ENCODE results near the gene KRT74. TPM values are rescaled to one million over a fixed set of nuclear protein-coding genes. Genes with fewer than 3 reads are reported as not detected.

Gene KRT74
- total RNA-seq, 2 experiments from 2014 or later = not detected

GRCh38 chr12:52525661-52526499 lies 47.8 kb downstream of the KRT74 start:
- peaks cover 8% of the 10 kb centered on the region for H3K4me1 Mint-ChIP-seq
- DNase-seq = peak; percentile 11
- no peaks in the 10 kb centered on the region for H3K9me3 Mint-ChIP-seq
- peaks cover 2% of the 10 kb centered on the region for H3K27me3 Mint-ChIP-seq
- H3K4me3 Mint-ChIP-seq = no peak overlapping the region
- no peak overlapping the region for H3K27ac Mint-ChIP-seq
- ChIA-PET CTCF (no interaction called here), POLR2A (no interaction called here)
- H3K36me3 Mint-ChIP-seq (ENCODE audit: low read depth) = no peaks in the 10 kb centered on the region

- CTCF ChIA-PET = no interaction called here
- DNase-seq = peak; percentile 11
- POLR2A ChIA-PET = no interaction called here
- Mint-ChIP-seq H3K4me3 (no peak overlapping the region), H3K36me3 (ENCODE audit: low read depth) (no peaks in the 10 kb centered on the region), H3K9me3 (no peaks in the 10 kb centered on the region), H3K27me3 (peaks cover 2% of the 10 kb centered on the region), H3K4me1 (peaks cover 8% of the 10 kb centered on the region), H3K27ac (no peak overlapping the region)
Measured at GRCh38 chr12:52524898-52525591, 48.6 kb downstream of the KRT74 start.

GRCh38 chr12:52524241-52524897 lies 49.3 kb downstream of the KRT74 start:
- peak; percentile 8 for DNase-seq
- CTCF ChIA-PET = no interaction called here
- peaks cover 2% of the 10 kb centered on the region for H3K27me3 Mint-ChIP-seq
- H3K27ac Mint-ChIP-seq = no peak overlapping the region
- H3K9me3 Mint-ChIP-seq = no peaks in the 10 kb centered on the region
- peaks cover 8% of the 10 kb centered on the region for H3K4me1 Mint-ChIP-seq
- POLR2A ChIA-PET = no interaction called here
- H3K36me3 Mint-ChIP-seq (ENCODE audit: low read depth) = no peaks in the 10 kb centered on the region
- H3K4me3 Mint-ChIP-seq = no peak overlapping the region

- Mint-ChIP-seq H3K27ac (no peak overlapping the region), H3K36me3 (ENCODE audit: low read depth) (no peaks in the 10 kb centered on the region), H3K4me1 (peaks cover 8% of the 10 kb centered on the region), H3K9me3 (no peaks in the 10 kb centered on the region), H3K27me3 (peaks cover 2% of the 10 kb centered on the region), H3K4me3 (no peak overlapping the region)
- CTCF ChIA-PET = no interaction called here
- peak; percentile 9 for DNase-seq
- POLR2A ChIA-PET = no interaction called here
Measured at GRCh38 chr12:52523824-52524223, 49.8 kb downstream of the KRT74 start.

GRCh38 chr12:52522346-52523011 lies 51.2 kb downstream of the KRT74 start:
- no peak overlapping the region for H3K27ac Mint-ChIP-seq
- ChIA-PET POLR2A (no interaction called here), CTCF (no interaction called here)
- H3K27me3 Mint-ChIP-seq = peaks cover 2% of the 10 kb centered on the region
- peaks cover 8% of the 10 kb centered on the region for H3K4me1 Mint-ChIP-seq
- DNase-seq = peak; percentile 9
- H3K9me3 Mint-ChIP-seq = no peaks in the 10 kb centered on the region
- no peaks in the 10 kb centered on the region for H3K36me3 Mint-ChIP-seq (ENCODE audit: low read depth)
- no peak overlapping the region for H3K4me3 Mint-ChIP-seq

GRCh38 chr12:52521568-52522266 lies 51.9 kb downstream of the KRT74 start:
- peak; percentile 9 for DNase-seq
- H3K9me3 Mint-ChIP-seq = no peaks in the 10 kb centered on the region
- ChIA-PET CTCF (no interaction called here), POLR2A (no interaction called here)
- no peak overlapping the region for H3K27ac Mint-ChIP-seq
- H3K36me3 Mint-ChIP-seq (ENCODE audit: low read depth) = no peaks in the 10 kb centered on the region
- peaks cover 4% of the 10 kb centered on the region for H3K4me1 Mint-ChIP-seq
- H3K4me3 Mint-ChIP-seq = no peak overlapping the region
- H3K27me3 Mint-ChIP-seq = peaks cover 2% of the 10 kb centered on the region

- Mint-ChIP-seq H3K4me3 (no peak overlapping the region), H3K27me3 (peaks cover 2% of the 10 kb centered on the region), H3K36me3 (ENCODE audit: low read depth) (no peaks in the 10 kb centered on the region), H3K27ac (no peak overlapping the region), H3K9me3 (no peaks in the 10 kb centered on the region), H3K4me1 (no peaks in the 10 kb centered on the region)
- ChIA-PET CTCF (no interaction called here), POLR2A (no interaction called here)
- DNase-seq = peak; percentile 2
Measured at GRCh38 chr12:52521175-52521567, 52.5 kb downstream of the KRT74 start.

- Mint-ChIP-seq H3K9me3 (no peaks in the 10 kb centered on the region), H3K36me3 (ENCODE audit: low read depth) (no peaks in the 10 kb centered on the region), H3K27me3 (peaks cover 2% of the 10 kb centered on the region), H3K4me1 (no peaks in the 10 kb centered on the region), H3K27ac (no peak within 1 kb of the TSS), H3K4me3 (no peak within 1 kb of the TSS)
- ChIA-PET POLR2A (no interaction called here), CTCF (no interaction called here)
- peak; percentile 6 for DNase-seq
Measured at GRCh38 chr12:52519826-52520662, 53.6 kb downstream of the KRT74 start, which contains the start of gene KRT5. Gene KRT5, minus strand, starts transcription at chr12:52520394. Its CDS starts 98 bp downstream, at chr12:52520296.

GRCh38 chr12:52519387-52519703 lies 54.3 kb downstream of the KRT74 start:
- H3K4me3 Mint-ChIP-seq = no peak overlapping the region
- peaks cover 2% of the 10 kb centered on the region for H3K27me3 Mint-ChIP-seq
- CTCF ChIA-PET = no interaction called here
- no peaks in the 10 kb centered on the region for H3K9me3 Mint-ChIP-seq
- H3K36me3 Mint-ChIP-seq (ENCODE audit: low read depth) = no peaks in the 10 kb centered on the region
- no peak overlapping the region for H3K27ac Mint-ChIP-seq
- peak; percentile 2 for DNase-seq
- POLR2A ChIA-PET = no interaction called here
- H3K4me1 Mint-ChIP-seq = no peaks in the 10 kb centered on the region

GRCh38 chr12:52518574-52519386 lies 54.9 kb downstream of the KRT74 start:
- Mint-ChIP-seq H3K27me3 (peaks cover 2% of the 10 kb centered on the region), H3K4me3 (no peak overlapping the region), H3K36me3 (ENCODE audit: low read depth) (no peaks in the 10 kb centered on the region), H3K9me3 (no peaks in the 10 kb centered on the region), H3K4me1 (no peaks in the 10 kb centered on the region), H3K27ac (no peak overlapping the region)
- CTCF ChIA-PET = no interaction called here
- DNase-seq = peak; percentile 6
- POLR2A ChIA-PET = no interaction called here

- H3K27me3 Mint-ChIP-seq = no peaks in the 10 kb centered on the region
- H3K27ac Mint-ChIP-seq = no peak overlapping the region
- no peaks in the 10 kb centered on the region for H3K36me3 Mint-ChIP-seq (ENCODE audit: low read depth)
- no peak overlapping the region for H3K4me3 Mint-ChIP-seq
- H3K9me3 Mint-ChIP-seq = no peaks in the 10 kb centered on the region
- ChIA-PET POLR2A (no interaction called here), CTCF (no interaction called here)
- H3K4me1 Mint-ChIP-seq = no peaks in the 10 kb centered on the region
- peak; percentile 6 for DNase-seq
Measured at GRCh38 chr12:52517888-52518287, 55.8 kb downstream of the KRT74 start.
